Activated naive CD4-positive, alpha-beta T cell treated with anti-CD3 and anti-CD28 coated beads, Interleukin-2, amount 50 U/mL, for 24 hours (primary cell): Measurements from ENCODE around the gene SIK1.

Experiments used
- H3K27ac Mint-ChIP-seq: one replicate; pipeline ENCODE4 v1.8.0; 2021; ENCODE audit warnings: mild to moderate bottlenecking, mixed read lengths
- H3K27me3 Mint-ChIP-seq: one replicate; pipeline ENCODE4 v1.8.0; 2021; ENCODE audit warnings: mixed read lengths
- H3K36me3 Mint-ChIP-seq: one replicate; pipeline ENCODE4 v1.8.0; 2021; ENCODE audit warnings: mixed read lengths
- H3K4me1 Mint-ChIP-seq: one replicate; pipeline ENCODE4 v1.8.0; 2021; ENCODE audit warnings: mixed read lengths
- H3K4me3 Mint-ChIP-seq: one replicate; pipeline ENCODE4 v1.8.0; 2021; ENCODE audit warnings: mild to moderate bottlenecking, mixed read lengths
- H3K9me3 Mint-ChIP-seq: one replicate; pipeline ENCODE4 v1.8.0; 2021; ENCODE audit warnings: mixed read lengths

The SIK1 gene

GRCh38 chr21:43365611-43366426, 61.1 kb downstream of the SIK1 start:
- H3K9me3 Mint-ChIP-seq, result no peaks in the 10 kb centered on the region
- no peaks in the 10 kb centered on the region for H3K36me3 Mint-ChIP-seq
- peak overlapping the region; percentile 62 for H3K27ac Mint-ChIP-seq
- H3K4me1 Mint-ChIP-seq, result peaks cover 26% of the 10 kb centered on the region
- H3K4me3 Mint-ChIP-seq, result no peak overlapping the region
- no peaks in the 10 kb centered on the region for H3K27me3 Mint-ChIP-seq

GRCh38 chr21:43364851-43365424, 62.0 kb downstream of the SIK1 start:
- Mint-ChIP-seq H3K27ac (peak overlapping the region; percentile 84), H3K27me3 (no peaks in the 10 kb centered on the region), H3K36me3 (no peaks in the 10 kb centered on the region), H3K4me1 (peaks cover 26% of the 10 kb centered on the region), H3K4me3 (peak overlapping the region; percentile 44), H3K9me3 (no peaks in the 10 kb centered on the region)
